Epithelial cell of prostate (primary cell): ENCODE results near the gene AKAP13.
"Not testable (repeated sequence)": the region's sequence is repeated elsewhere in the genome, so short reads cannot be mapped to it uniquely, and the experiment has no call there.

ENCODE experiments used
- DNase-seq: peaks from one replicate; pipeline ENCODE4 v3.0.0-alpha.2; 2011; ENCODE audit warnings: low read depth, low spot score
- H3K27ac ChIP-seq: fragments of 450-650 bp; 2 replicates; pipeline ENCODE4 v1.5.1; 2017; ENCODE audit warnings: mild to moderate bottlenecking

Gene AKAP13

DNA sequence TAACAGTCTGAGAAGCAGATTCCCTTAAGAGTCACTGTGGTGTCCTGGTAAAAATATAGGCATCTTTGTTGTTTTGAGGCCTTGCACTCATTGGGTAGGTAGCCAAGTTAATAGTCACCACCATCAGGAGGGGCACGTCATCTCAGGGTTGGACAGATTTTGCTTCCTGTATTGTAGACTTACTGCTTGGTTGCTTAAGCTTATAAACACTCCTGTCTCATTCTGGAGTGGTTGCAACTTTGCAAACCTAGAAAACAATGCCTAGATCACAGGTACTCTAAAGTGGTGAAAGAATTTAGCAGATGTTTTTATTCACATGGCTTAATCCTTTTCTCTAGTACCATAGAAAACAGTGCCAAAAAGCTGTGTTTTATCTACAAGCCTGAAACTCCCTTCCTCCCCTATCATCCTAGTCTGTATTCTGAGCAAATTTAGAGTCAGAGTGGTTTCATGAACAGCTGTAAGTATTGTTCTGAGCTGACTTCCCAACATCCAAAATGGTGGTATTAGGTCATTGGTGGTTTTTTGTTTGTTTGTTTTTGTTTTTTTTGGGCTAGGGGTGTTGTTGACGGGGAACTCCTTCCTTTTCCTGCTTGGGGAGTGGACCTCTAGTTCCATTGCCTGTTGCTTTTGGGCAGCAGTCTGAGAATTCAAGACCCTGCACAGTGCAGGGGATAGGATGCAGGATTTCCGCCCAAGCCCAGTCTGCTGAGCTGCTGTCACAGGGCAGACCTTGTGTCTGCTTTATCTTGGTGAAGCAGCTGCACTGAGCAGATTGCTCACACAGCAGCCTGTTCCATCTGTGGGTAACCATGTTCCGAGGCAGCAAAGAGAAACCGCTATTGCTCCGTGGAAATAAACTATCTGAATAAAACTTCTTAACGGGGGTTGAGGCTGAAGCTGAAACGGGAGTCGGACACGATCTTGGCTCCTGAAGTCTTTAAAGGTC lies 202.0 kb downstream of the AKAP13 start:
- peak overlapping the region; percentile 27 for H3K27ac ChIP-seq
- DNase-seq, result no peak

DNA sequence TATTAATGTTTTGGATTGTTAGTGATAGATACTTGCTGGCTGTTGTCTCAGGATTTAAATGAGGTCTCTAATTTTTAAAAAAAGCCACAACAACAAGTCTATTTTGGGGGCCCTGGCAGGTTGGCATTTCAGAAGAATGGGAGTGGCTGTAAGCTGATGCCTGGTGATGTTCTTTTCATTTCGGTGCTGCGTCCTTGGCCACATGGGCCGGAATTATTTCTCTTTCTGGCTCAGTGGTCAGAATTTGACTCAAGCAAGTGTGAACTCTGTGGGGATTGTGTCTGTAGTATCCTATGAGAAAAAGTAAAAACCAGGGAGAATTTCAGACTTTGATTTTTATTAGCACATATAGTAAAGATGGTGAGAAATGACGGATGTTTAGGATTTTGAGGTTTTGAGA lies 203.0 kb downstream of the AKAP13 start:
- DNase-seq, result no peak
- peak overlapping the region; percentile 50 for H3K27ac ChIP-seq

DNA sequence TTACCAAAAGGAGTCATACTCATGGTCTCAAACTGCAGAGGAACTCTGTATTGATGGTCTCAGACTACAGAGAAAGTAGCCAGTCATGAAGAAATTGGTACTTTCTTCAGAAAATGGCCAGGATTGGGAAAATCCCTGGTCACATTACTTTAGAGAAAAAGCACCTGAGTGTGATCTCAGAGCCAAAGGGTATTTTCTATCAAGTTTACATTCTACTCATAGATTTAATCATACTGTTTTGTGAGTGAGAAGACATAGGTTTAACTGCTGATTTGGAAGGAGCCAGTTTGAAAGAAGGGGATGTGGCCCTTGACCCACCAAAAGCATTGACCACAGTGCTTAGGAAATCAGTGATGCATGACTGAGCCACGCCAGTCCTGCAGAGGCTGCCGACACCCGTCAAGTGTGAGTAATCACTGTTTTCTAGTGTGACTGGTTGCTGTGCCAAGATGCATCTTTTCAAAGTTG lies 203.6 kb downstream of the AKAP13 start:
- no peak for DNase-seq
- peak overlapping the region; percentile 50 for H3K27ac ChIP-seq

- DNase-seq, result no peak
- no peak overlapping the region for H3K27ac ChIP-seq
These were observed 204.5 kb downstream of the AKAP13 start for GRCh38 chr15:85584872-85585271.

DNA sequence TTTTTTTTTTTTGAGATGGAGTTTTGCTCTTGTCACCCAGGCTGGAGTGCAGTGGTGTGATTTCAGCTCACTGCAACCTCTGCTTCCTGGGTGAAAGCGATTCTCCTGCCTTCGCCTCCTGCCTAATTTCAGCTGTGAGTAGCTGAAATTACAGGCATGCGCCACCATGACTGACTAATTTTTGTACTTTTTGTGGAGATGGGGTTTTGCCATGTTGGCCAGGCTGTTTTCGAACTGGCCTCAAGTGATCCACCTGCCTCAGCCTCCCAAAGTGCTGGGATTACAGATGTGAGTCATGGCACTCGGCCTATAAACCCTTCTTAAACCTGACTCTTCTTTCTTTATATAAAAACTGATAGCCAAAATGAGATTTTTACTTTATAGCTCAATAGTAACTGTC lies 205.8 kb downstream of the AKAP13 start:
- DNase-seq, result not testable (repeated sequence)
- H3K27ac ChIP-seq, result peak overlapping the region; percentile 94

DNA sequence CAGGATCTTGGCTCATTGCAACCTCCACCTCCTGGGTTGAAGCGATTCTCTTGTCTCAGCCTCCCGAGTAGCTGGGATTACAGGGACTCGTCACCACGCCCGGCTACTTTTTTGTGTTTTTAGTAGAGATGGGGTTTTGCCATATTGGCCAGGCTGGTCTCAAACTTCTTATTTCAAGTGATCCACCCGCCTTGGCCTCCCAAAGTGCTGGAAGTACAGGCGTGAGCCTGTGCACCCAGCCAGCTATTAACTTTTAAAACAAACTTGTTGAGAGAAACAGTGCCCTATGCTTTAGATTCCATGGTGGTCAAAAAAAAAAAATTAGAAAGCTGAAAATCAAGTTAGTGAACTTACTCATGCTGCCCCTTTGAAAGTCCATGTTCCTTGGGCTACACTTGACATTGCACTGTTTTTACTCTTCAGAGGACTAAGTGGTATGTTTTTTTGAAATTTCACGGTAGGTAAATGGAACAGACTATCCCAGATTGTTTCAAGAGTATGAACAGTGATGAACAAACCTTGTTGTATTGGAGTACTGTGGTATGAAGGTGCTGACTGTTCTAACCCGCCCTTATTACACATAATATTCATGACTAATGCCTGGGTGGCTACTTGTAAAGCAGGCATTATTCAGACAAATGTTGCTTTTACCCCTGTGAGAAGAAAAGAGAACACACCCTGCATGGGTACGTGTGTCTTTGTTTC lies 207.5 kb downstream of the AKAP13 start:
- peak overlapping the region; percentile 94 for H3K27ac ChIP-seq
- DNase-seq, result peak; percentile 81

GRCh38 chr15:85588677-85589076 lies 208.3 kb downstream of the AKAP13 start:
- peak overlapping the region; percentile 94 for H3K27ac ChIP-seq
- DNase-seq, result no peak

GRCh38 chr15:85589851-85590250 lies 209.4 kb downstream of the AKAP13 start:
- DNase-seq, result no peak
- peak overlapping the region; percentile 94 for H3K27ac ChIP-seq

DNA sequence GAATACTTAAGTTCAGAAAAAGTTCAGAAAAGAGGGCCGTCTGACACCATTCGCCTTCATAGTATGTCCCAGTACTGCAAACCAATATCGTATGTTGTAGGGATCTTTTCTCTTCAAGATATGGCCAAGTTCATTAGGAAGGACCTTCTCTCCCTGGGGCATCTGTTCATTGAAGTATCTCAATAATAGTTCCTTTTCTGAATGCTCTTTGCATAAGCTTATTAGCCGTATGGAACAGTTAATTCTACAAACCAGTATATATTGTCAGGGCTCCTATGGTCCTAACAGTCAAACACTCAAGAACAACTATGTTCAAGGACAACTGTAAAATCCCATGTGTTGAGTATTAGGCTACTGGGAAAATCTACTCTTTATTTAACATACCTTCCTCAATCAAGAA lies 211.2 kb downstream of the AKAP13 start:
- peak overlapping the region; percentile 24 for H3K27ac ChIP-seq
- DNase-seq, result no peak

GRCh38 chr15:85592148-85592547 lies 211.7 kb downstream of the AKAP13 start:
- DNase-seq, result no peak
- H3K27ac ChIP-seq, result peak overlapping the region; percentile 24

DNA sequence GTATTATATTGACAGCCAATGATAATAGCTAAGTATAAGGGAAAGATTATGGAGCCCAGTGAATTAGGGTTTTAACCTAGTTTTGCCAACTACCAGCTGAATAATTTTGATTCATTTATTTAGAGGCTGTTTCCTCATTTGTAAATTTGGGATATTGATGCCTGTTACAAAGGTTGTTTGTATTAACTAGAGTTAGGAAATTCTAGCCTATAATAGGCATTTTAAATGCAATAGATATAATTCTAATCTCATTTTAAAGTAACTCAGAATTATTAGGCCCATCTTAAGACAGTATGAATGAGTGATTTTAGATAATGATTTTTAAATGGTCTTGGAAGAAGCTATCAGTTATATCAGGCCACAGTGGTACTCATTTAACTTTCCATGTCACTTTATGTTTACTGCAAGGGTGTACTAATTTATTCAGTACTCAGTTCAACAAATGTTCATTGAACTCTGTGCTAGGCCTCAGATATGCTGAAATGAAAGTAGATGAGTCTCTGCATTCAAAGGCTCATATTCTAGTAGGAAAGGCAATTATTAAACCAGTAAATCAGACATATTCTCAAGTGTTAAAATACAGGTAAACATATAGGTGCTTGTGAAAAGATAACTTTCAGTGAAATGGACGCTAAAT lies 213.5 kb downstream of the AKAP13 start:
- H3K27ac ChIP-seq, result no peak overlapping the region
- DNase-seq, result no peak

DNA sequence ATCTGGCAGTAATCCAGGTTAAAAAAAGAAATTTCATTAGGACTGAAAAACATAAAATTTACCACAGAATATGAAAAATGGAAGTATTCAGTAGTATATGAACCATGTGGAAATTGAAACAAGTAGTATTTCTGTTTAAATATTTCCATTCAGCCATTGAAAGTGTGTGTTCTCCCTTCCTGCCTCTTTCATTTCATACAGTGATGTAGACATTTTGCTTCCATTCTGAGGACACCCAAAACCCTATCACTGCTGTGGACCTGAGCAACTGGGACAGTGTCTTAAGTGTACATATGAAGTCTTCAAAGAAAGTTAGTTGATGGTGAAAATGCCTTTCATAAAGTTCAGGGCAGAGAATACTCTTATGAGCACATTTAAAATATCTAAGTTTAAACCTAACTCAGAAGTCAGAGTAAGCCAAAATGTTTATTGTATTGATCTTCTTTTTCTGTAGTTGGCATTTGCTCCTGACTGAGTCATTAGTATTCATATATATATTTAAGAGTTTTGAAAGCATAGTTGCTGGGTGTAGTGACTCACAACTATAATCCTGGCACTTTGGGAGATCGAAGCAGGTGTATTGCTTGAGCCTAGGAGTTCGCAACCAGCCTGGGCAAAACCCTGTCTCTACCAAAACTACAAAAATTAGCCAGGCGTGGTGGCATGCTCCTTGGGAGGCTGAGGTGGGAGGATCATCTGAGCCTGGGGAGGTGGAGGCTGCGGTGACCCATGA lies 215.6 kb downstream of the AKAP13 start:
- no peak for DNase-seq
- H3K27ac ChIP-seq, result peak overlapping the region; percentile 1

DNA sequence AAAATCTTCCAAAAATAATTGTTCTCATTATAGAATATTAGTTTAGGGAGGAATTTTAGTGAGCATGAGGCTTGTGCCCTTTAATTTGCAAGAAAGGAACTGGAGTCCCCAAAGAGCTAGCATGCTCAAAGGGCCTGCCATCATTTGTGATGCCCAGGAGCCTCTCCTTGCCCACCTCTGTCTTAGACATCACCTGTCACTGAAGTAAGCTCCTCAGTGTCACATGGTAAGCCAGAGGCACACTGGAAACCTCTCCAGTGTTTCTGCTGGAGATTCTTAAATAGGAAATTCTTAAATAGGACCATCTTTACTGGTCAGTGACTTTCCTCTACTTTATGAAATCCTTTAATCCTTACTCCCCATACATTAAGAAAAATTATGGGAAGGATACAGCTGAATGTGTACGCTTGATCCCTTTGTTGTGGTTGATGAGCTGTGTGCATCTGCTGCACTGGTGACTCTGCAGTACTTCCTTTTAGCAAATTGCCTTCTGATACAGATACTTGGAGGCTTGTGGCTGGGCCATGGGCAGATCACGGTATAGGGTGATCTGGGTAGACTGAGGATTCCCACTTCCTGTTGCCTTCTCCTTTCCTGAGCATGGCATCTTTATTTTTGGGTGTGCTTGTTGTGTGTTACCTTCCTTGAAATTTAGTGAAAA lies 216.9 kb downstream of the AKAP13 start:
- no peak for DNase-seq
- H3K27ac ChIP-seq, result no peak overlapping the region

- no peak overlapping the region for H3K27ac ChIP-seq
- no peak for DNase-seq
These were observed 217.8 kb downstream of the AKAP13 start for GRCh38 chr15:85598219-85598618.

- no peak for DNase-seq
- no peak overlapping the region for H3K27ac ChIP-seq
These were observed 218.5 kb downstream of the AKAP13 start for GRCh38 chr15:85598718-85599398.

GRCh38 chr15:85600001-85600400 lies 219.6 kb downstream of the AKAP13 start:
- DNase-seq, result no peak
- H3K27ac ChIP-seq, result no peak overlapping the region

DNA sequence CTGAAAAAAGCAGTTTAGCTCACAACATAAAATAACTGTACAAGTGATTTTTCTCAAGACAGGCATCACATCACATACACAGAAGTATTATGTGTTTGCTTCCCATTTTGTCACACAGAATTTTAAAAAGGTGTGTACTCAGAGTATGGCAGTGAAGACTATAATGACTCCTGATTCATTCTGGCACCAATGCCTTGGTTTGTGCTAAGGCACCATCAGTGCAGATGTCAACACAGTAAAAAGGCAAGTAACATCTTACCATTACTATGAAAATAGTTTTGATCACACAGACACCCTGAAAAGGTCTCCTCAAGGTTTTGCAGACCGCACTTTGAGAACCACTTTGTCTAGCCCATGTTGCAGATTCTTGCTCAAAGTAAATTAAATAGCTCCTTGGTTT lies 222.8 kb downstream of the AKAP13 start:
- no peak for DNase-seq
- H3K27ac ChIP-seq, result no peak overlapping the region

- no peak for DNase-seq
- H3K27ac ChIP-seq, result no peak overlapping the region
These were observed 223.3 kb downstream of the AKAP13 start for GRCh38 chr15:85603703-85604102.

- no peak for DNase-seq
- H3K27ac ChIP-seq, result no peak overlapping the region
These were observed 223.8 kb downstream of the AKAP13 start for GRCh38 chr15:85604194-85604593.
